GM23338 (cell line): ENCODE data around the gene PHLPP2. TPM values are rescaled to one million over a fixed set of nuclear protein-coding genes. Genes with fewer than 3 reads are reported as not detected.

ENCODE experiments used
- ATAC-seq: fragments of 200-7000 bp; cut with Tn5 transposase; 3 replicates; pipeline ENCODE4 v1.9.1; 2020
- DNase-seq: peaks from one replicate; pipeline ENCODE4 v3.0.0-alpha.2; 2015; ENCODE audit warnings: low spot score
- H2AFZ ChIP-seq: fragments of 200-600 bp; sonication (generic); 2 replicates; pipeline ENCODE4 v1.8.0; 2016; ENCODE audit warnings: antibody characterized with exemption, mild to moderate bottlenecking, moderate library complexity
- H3F3A ChIP-seq: fragments of 200-600 bp; sonication (generic); replicated peaks from 2 replicates; pipeline ENCODE4 v1.8.0; 2017; ENCODE audit warnings: antibody characterized with exemption, mixed run types, low read depth
- H3K27ac ChIP-seq: fragments of 200-600 bp; sonication (generic); 2 replicates; pipeline ENCODE4 v1.6.1; 2016; ENCODE audit warnings: low read depth
- H3K27me3 ChIP-seq: fragments of 200-600 bp; sonication (generic); 2 replicates; pipeline ENCODE4 v1.8.0; 2016; ENCODE audit warnings: mild to moderate bottlenecking, mixed run types, moderate library complexity; ENCODE audit not compliant: insufficient read depth
- H3K36me3 ChIP-seq: fragments of 200-600 bp; sonication (generic); 2 replicates; pipeline ENCODE4 v1.8.0; 2016; ENCODE audit warnings: mild to moderate bottlenecking; ENCODE audit not compliant: insufficient read depth
- H3K4me1 ChIP-seq: fragments of 200-600 bp; sonication (generic); 2 replicates; pipeline ENCODE4 v1.8.0; 2016; ENCODE audit warnings: mild to moderate bottlenecking, moderate library complexity; ENCODE audit not compliant: insufficient read depth
- H3K4me2 ChIP-seq: fragments of 200-600 bp; sonication (generic); 2 replicates; pipeline ENCODE4 v1.7.1; 2017; ENCODE audit warnings: mixed run types
- H3K4me3 ChIP-seq: fragments of 200-600 bp; sonication (generic); 2 replicates; pipeline ENCODE4 v1.6.1; 2016; ENCODE audit warnings: mixed run types
- H3K79me2 ChIP-seq: fragments of 200-600 bp; sonication (generic); replicated peaks from 2 replicates; pipeline ENCODE4 v1.8.0; 2017; ENCODE audit warnings: mild to moderate bottlenecking; ENCODE audit not compliant: insufficient read depth
- H3K9me2 ChIP-seq: fragments of 200-600 bp; sonication (generic); 2 replicates; pipeline ENCODE4 v1.8.0; 2017; ENCODE audit not compliant: insufficient read depth
- H4K20me1 ChIP-seq: fragments of 200-600 bp; sonication (generic); replicated peaks from 2 replicates; pipeline ENCODE4 v1.8.0; 2017; ENCODE audit warnings: mild to moderate bottlenecking; ENCODE audit not compliant: insufficient read depth
- H3K27ac Mint-ChIP-seq: 2 replicates; pipeline ENCODE4 v1.8.0; 2020; ENCODE audit warnings: inconsistent platforms, mild to moderate bottlenecking, moderate library complexity, mixed read lengths
- H3K27me3 Mint-ChIP-seq: 3 replicates; pipeline ENCODE4 v1.8.0; 2022; ENCODE audit warnings: low read depth, mild to moderate bottlenecking, moderate library complexity, mixed read lengths, inconsistent platforms; ENCODE audit not compliant: insufficient read depth, poor library complexity
- H3K36me3 Mint-ChIP-seq: 3 replicates; pipeline ENCODE4 v1.8.0; 2021; ENCODE audit warnings: low read depth, mild to moderate bottlenecking, inconsistent platforms, moderate library complexity, mixed read lengths
- H3K4me1 Mint-ChIP-seq: 3 replicates; pipeline ENCODE4 v1.8.0; 2020; ENCODE audit warnings: mild to moderate bottlenecking, inconsistent platforms, mixed read lengths
- H3K4me3 Mint-ChIP-seq: 3 replicates; pipeline ENCODE4 v1.8.0; 2021; ENCODE audit warnings: moderate library complexity, mild to moderate bottlenecking, inconsistent platforms, mixed read lengths
- H3K9me3 Mint-ChIP-seq: 3 replicates; pipeline ENCODE4 v1.8.0; 2020; ENCODE audit warnings: moderate library complexity, mild to moderate bottlenecking, inconsistent platforms, mixed read lengths
- CREB1 ChIP-seq: fragments of 250-450 bp; sonication (Bioruptor Pico); IDR thresholded peaks from 2 replicates; pipeline ENCODE4 v1.5.0; 2020; ENCODE audit warnings: low read depth, mild to moderate bottlenecking, moderate library complexity
- CTCF ChIP-seq, 2 experiments: fragments of 200-600 bp in 1 of 2; sonication (generic) in 1 of 2; conservative IDR thresholded peaks; 2 replicates each; pipeline versions ENCODE4 v1.5.1 to v1.6.1; 2016 to 2017; ENCODE audit warnings: antibody characterized with exemption in 2 of 2, low read depth in 2 of 2, mild to moderate bottlenecking in 2 of 2, moderate library complexity in 1 of 2
- ETS1 ChIP-seq: IDR thresholded peaks from 2 replicates; pipeline ENCODE4 v1.6.1; 2016; ENCODE audit warnings: antibody characterized with exemption
- EZH2 ChIP-seq: fragments of 200-600 bp; sonication (generic); IDR thresholded peaks from one replicate; pipeline ENCODE4 v1.8.0; 2017; ENCODE audit warnings: antibody characterized with exemption, mild to moderate bottlenecking, low read depth; ENCODE audit not compliant: unreplicated experiment
- EZH2phosphoT487 ChIP-seq: fragments of 200-600 bp; sonication (generic); IDR thresholded peaks from one replicate; pipeline ENCODE4 v1.8.1; 2018; ENCODE audit warnings: antibody characterized with exemption; ENCODE audit not compliant: unreplicated experiment
- JUNB ChIP-seq: IDR thresholded peaks from one replicate; pipeline ENCODE4 v1.6.1; 2016; ENCODE audit warnings: antibody characterized with exemption; ENCODE audit not compliant: unreplicated experiment
- NANOG ChIP-seq: IDR thresholded peaks from 2 replicates; pipeline ENCODE4 v1.6.1; 2016; ENCODE audit warnings: antibody characterized with exemption, borderline replicate concordance
- POLR2AphosphoS5 ChIP-seq: IDR thresholded peaks from 2 replicates; pipeline ENCODE4 v1.6.1; 2016; ENCODE audit warnings: antibody characterized with exemption, low read depth
- REST ChIP-seq: IDR thresholded peaks from one replicate; pipeline ENCODE4 v1.6.1; 2018; ENCODE audit warnings: antibody characterized with exemption; ENCODE audit not compliant: unreplicated experiment
- STAT1 ChIP-seq: IDR thresholded peaks from one replicate; pipeline ENCODE4 v1.6.1; 2016; ENCODE audit warnings: antibody characterized with exemption; ENCODE audit not compliant: unreplicated experiment
- ZNF114 ChIP-seq: fragments of 250-450 bp; sonication (Bioruptor Pico); IDR thresholded peaks from 2 replicates; pipeline ENCODE4 v1.5.0; 2020; ENCODE audit warnings: mild to moderate bottlenecking, moderate library complexity
- ZNF331 ChIP-seq: fragments of 250-450 bp; sonication (Bioruptor Pico); IDR thresholded peaks from 2 replicates; pipeline ENCODE4 v1.5.0; 2020; ENCODE audit warnings: low read depth, mild to moderate bottlenecking, moderate library complexity
- ZNF462 ChIP-seq: fragments of 250-450 bp; sonication (Bioruptor Pico); IDR thresholded peaks from 2 replicates; pipeline ENCODE4 v1.5.0; 2020; ENCODE audit warnings: mild to moderate bottlenecking, moderate library complexity
- polyA plus RNA-seq: library from polyadenylated mRNA; unstranded; fragments of >200 nt; fragmentation: Nextera tagmentation; extraction: Ambion mirVana; gene quantifications from 2 replicates; pipeline ENCODE4 v1.2.1, GENCODE V29; 2016
- total RNA-seq: library from RNA; depleted of rRNA; stranded (reverse); fragments of >200 nt; shearing (Covaris generic); gene quantifications from 2 replicates; pipeline ENCODE4 v1.2.3, GENCODE V29; 2014

PHLPP2 gene
- total and polyA plus RNA-seq, 2 experiments from 2014 or later, result 4.2 to 20.5 TPM

GRCh38 chr16:71709229-71709781, 15.2 kb downstream of the PHLPP2 start:
- ATAC-seq, result no peak
- H3K9me3 Mint-ChIP-seq, result no peaks in the 10 kb centered on the region

More at GRCh38 chr16:71709229-71709781, 15.2 kb downstream of the PHLPP2 start:
- no peak overlapping the region for H3K4me3 Mint-ChIP-seq
- H4K20me1 ChIP-seq, result no peaks in the 10 kb centered on the region
- no peak overlapping the region for H3K4me2 ChIP-seq
- peaks cover 4% of the 10 kb centered on the region for H3K27me3 Mint-ChIP-seq
- no peak overlapping the region for H3K4me3 ChIP-seq
- DNase-seq, result no peak
- peaks cover 66% of the 10 kb centered on the region for H3K4me1 ChIP-seq
- H3K27ac ChIP-seq, result peak overlapping the region; percentile 97
- peak overlapping the region; percentile 85 for H3K27ac Mint-ChIP-seq
- H3K9me2 ChIP-seq, result no peaks in the 10 kb centered on the region
- no peak overlapping the region for H2AFZ ChIP-seq
- no peaks in the 10 kb centered on the region; the same call in 1 of the 2 replicates for H3F3A ChIP-seq
- peaks cover 74% of the 10 kb centered on the region for H3K4me1 Mint-ChIP-seq
- no peaks in the 10 kb centered on the region for H3K36me3 ChIP-seq
- no peaks in the 10 kb centered on the region for H3K27me3 ChIP-seq
- H3K79me2 ChIP-seq, result peaks cover 53% of the 10 kb centered on the region
- H3K36me3 Mint-ChIP-seq, result peaks cover 7% of the 10 kb centered on the region; the same call in 2 of the 3 replicates
- no peak for TF ChIP-seq ZNF462 (CRISPR knock-in tag)
- TF ChIP-seq JUNB, result no peak
- no peak for TF ChIP-seq NANOG
- no peak for TF ChIP-seq ZNF331
- no peak for TF ChIP-seq STAT1
- TF ChIP-seq EZH2phosphoT487, result no peak
- TF ChIP-seq CTCF (conservative IDR thresholded peaks at IDR 0.05; ENCODE audit: low read depth in 2 of 2), result no peak
- TF ChIP-seq ZNF114 (CRISPR knock-in tag), result no peak
- TF ChIP-seq ETS1, result no peak
- no peak for TF ChIP-seq CREB1 (CRISPR knock-in tag)
- TF ChIP-seq POLR2AphosphoS5, result no peak
- TF ChIP-seq REST, result no peak
- TF ChIP-seq EZH2, result no peak
